Activated gamma-delta T cell treated with Interleukin-2 at 50 U/mL for 16 hours (primary cell): ENCODE measurements around the gene SLC7A10.

ENCODE experiments used
- DNase-seq: peaks from one replicate; pipeline ENCODE4 v3.0.0-alpha.2; 2020

The SLC7A10 gene

GRCh38 chr19:33225458-33225926 is at the start of gene SLC7A10:
Gene SLC7A10, minus strand, starts transcription at chr19:33225850. Its CDS starts 147 bp downstream, at chr19:33225703.
- DNase-seq, result no peak

- DNase-seq, result no peak
Measured at GRCh38 chr19:33274663-33275558, 49.3 kb upstream of the SLC7A10 start.

- DNase-seq, result no peak
Measured at GRCh38 chr19:33273881-33274662, 48.4 kb upstream of the SLC7A10 start.

GRCh38 chr19:33273065-33273736 is 47.6 kb upstream of the SLC7A10 start:
- DNase-seq, result no peak

- DNase-seq, result no peak
Measured at GRCh38 chr19:33271246-33272021, 45.8 kb upstream of the SLC7A10 start.

GRCh38 chr19:33270769-33271168 is 45.1 kb upstream of the SLC7A10 start:
- no peak for DNase-seq

- no peak for DNase-seq
Measured at GRCh38 chr19:33269016-33269415, 43.4 kb upstream of the SLC7A10 start.

- no peak for DNase-seq
Measured at GRCh38 chr19:33268162-33268991, 42.7 kb upstream of the SLC7A10 start.

- no peak for DNase-seq
Measured at GRCh38 chr19:33267706-33268105, 42.1 kb upstream of the SLC7A10 start.

- no peak for DNase-seq
Measured at GRCh38 chr19:33266974-33267484, 41.4 kb upstream of the SLC7A10 start.

GRCh38 chr19:33264881-33265445 is 39.3 kb upstream of the SLC7A10 start:
- no peak for DNase-seq

GRCh38 chr19:33263325-33264023 is 37.8 kb upstream of the SLC7A10 start:
- DNase-seq, result no peak

GRCh38 chr19:33261511-33262189 is 36.0 kb upstream of the SLC7A10 start:
- no peak for DNase-seq

GRCh38 chr19:33260628-33261418 is 35.2 kb upstream of the SLC7A10 start:
- no peak for DNase-seq

GRCh38 chr19:33259539-33259938 is 33.9 kb upstream of the SLC7A10 start:
- no peak for DNase-seq

- DNase-seq, result no peak
Measured at GRCh38 chr19:33257828-33258227, 32.2 kb upstream of the SLC7A10 start.

- no peak for DNase-seq
Measured at GRCh38 chr19:33256261-33256660, 30.6 kb upstream of the SLC7A10 start.

- DNase-seq, result no peak
Measured at GRCh38 chr19:33255781-33256180, 30.1 kb upstream of the SLC7A10 start.
